ENCODE results near the gene TRAF6.

Gene TRAF6

DNA sequence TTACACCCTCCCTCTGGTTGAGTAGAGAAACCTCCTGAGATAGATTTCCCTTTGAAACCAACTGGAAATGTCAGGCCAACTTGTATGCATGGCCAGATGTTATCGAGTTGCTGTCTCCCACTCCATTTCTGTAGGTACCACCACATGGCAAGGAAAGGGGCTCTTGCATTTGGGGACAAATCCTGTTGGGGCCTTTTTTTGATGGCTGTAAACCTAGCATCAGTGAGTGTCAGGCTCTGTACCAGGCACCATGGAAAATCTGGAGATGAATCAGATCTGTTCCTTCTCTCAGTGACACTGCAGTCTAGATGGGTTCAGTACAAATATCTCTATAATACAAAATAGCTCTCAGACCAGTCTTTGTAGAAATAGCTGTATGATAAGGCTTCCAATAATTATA lies 58.4 kb downstream of the TRAF6 start:
- TF ChIP-seq, protein P1, sequence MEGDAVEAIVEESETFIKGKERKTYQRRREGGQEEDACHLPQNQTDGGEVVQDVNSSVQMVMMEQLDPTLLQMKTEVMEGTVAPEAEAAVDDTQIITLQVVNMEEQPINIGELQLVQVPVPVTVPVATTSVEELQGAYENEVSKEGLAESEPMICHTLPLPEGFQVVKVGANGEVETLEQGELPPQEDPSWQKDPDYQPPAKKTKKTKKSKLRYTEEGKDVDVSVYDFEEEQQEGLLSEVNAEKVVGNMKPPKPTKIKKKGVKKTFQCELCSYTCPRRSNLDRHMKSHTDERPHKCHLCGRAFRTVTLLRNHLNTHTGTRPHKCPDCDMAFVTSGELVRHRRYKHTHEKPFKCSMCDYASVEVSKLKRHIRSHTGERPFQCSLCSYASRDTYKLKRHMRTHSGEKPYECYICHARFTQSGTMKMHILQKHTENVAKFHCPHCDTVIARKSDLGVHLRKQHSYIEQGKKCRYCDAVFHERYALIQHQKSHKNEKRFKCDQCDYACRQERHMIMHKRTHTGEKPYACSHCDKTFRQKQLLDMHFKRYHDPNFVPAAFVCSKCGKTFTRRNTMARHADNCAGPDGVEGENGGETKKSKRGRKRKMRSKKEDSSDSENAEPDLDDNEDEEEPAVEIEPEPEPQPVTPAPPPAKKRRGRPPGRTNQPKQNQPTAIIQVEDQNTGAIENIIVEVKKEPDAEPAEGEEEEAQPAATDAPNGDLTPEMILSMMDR (conservative IDR thresholded peaks at IDR 0.05) = no peak
- no peak for TF ChIP-seq ZFX (IDR thresholded peaks at IDR 0.05)
- no peak overlapping the region for H3K27ac ChIP-seq

DNA sequence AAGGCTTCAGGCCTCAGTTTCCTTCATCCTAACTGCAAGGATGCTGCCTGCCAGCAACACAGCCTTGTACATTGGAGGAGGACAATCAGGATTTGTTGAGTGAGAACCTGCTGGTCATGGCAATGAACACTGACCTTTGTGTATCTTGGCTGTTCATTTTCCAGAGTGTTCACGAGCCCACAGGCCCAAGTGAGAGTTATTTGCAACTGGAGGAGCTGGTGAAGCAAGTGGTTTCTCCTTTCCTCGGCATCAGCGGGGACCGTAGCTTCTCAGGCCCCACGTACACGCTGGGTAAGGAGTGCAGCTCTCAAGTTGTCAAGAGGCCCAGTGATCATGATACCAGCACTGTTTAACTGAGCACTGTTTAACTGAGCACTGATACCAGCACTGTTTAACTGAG lies 59.0 kb downstream of the TRAF6 start:
- no peak overlapping the region for H3K27ac ChIP-seq
- TF ChIP-seq, protein P1 (conservative IDR thresholded peaks at IDR 0.05) = no peak
- no peak for TF ChIP-seq ZFX (IDR thresholded peaks at IDR 0.05)

DNA sequence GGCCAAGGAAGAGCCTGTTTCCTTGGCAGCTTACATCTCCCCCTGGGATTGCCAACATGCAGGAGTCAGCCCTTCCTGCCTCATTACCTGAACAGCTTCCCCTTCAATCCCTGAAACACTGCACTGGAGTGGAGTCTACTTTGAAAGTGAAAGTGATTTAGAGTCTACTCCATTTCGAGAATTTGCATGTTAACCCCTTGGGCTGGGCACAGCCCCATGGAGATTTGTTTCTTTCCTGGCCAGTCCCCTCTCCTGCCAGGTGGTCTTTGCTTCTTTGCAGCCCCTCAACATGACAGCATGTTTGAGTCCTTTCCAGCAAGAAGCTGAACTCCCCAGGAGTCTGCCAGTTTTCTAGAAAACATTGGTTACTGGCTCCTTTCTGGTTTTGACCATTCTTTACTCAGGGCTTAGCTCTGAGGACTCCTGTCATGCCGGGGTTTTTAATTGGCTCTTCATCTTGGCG lies 59.9 kb downstream of the TRAF6 start:
- H3K27ac ChIP-seq = no peak overlapping the region
- no peak for TF ChIP-seq ZFX (IDR thresholded peaks at IDR 0.05)
- TF ChIP-seq, protein P1 (conservative IDR thresholded peaks at IDR 0.05) = no peak

DNA sequence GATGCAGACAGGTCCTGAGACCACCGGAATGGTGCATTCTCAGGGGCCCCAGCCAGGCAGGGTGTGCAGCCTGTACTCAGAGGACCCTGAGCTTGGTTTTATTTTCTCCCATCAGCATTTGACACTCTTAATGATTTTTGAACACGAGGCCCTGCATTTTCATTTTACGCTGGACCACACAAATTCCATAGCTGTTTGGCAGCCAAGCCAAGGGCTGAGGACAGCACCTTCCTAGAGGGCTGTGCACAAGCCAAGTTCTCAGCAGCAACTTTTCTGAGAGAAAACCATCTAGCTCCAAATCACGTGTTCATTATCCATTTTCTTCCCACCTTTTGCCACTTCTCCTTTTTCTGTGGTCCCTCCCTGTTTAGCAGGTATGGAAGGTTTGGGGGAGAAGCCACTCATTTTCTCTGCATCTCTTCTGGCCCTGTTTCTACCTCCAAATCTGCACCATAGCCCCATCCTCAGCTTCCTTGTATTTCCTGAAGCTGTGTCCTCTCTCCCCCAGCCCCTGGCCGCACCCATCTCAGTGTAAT lies 60.4 kb downstream of the TRAF6 start:
- H3K27ac ChIP-seq = no peak overlapping the region
- no peak for TF ChIP-seq ZFX (IDR thresholded peaks at IDR 0.05)
- TF ChIP-seq, protein P1 (conservative IDR thresholded peaks at IDR 0.05) = no peak

DNA sequence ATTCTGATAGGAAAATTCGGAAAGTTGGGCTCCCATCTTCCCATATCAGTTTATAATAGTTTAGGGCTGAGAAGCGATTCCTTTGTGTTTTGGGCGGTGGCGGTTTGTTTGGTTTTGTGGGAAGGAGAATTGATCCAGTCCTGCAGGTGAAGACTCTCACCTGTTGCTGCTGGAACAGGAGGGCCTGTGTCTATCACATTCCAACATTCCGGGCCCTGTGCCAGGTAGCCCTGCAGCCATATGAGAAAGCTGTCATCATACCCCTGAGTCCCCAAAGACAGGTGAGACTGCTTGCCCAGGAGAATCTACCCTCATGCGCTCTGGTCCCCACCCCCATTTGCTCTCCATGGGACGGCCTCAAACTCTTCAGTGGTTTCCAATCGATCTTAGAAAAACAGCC lies 62.1 kb downstream of the TRAF6 start:
- no peak for TF ChIP-seq ZFX (IDR thresholded peaks at IDR 0.05)
- TF ChIP-seq, protein P1 (conservative IDR thresholded peaks at IDR 0.05) = no peak
- no peak overlapping the region for H3K27ac ChIP-seq

DNA sequence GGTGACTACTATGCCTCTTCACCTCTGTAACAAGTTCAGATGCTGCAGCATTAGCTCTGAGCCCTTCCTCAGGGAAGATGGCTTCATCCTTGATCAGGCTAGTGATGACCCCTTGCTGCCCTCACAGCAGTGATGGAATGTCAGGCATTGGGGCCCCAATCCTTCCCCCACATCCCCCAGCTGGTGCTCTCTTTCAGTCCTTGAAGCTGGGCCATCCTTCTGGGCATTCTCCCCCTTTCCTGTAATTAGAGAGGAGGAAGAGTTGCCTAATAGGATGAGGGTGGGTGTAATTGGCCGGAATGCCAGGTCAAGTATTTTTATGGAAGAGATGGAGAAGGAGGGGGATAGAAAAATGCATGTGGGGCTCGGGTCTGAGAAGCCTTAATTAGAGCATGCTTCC lies 62.6 kb downstream of the TRAF6 start:
- H3K27ac ChIP-seq = no peak overlapping the region
- TF ChIP-seq ZFX (IDR thresholded peaks at IDR 0.05) = no peak
- TF ChIP-seq, protein P1 (conservative IDR thresholded peaks at IDR 0.05) = no peak

DNA sequence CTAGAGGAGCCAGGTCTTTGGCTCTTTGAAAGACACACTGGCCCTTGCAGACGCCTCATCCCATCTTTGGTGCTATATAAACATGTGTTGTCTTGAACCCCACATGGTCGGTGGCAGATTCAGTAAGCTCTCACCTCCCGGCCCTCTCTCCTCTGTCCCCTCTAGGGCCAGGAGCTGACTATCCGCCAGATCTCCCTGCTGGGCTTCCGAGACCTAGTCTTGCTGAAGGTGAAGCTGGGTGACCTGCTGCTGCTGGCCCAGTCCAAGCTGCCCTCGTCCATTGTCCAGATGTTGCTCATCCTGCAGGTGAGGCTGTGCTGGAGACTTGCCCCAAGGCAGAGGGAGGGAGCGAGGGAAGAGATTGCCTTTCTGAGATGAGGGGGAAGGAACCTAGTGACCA lies 63.9 kb downstream of the TRAF6 start:
- H3K27ac ChIP-seq = no peak overlapping the region
- TF ChIP-seq, protein P1 (conservative IDR thresholded peaks at IDR 0.05) = no peak
- TF ChIP-seq ZFX (IDR thresholded peaks at IDR 0.05) = no peak
